HL-60 (cell line): ENCODE measurements around the gene PAQR5.

Experiments used
- DNase-seq, 2 experiments: peaks; one replicate each; pipeline ENCODE4 v3.0.0-alpha.2; 2010 to 2020; ENCODE audit warnings: low read depth in 1 of 2, low spot score in 1 of 2
- H3K27ac ChIP-seq: fragments of 250-450 bp; sonication (Bioruptor Pico); replicated peaks from 2 replicates; pipeline ENCODE4 v1.5.1; 2020; ENCODE audit warnings: mild to moderate bottlenecking, moderate library complexity
- H3K27me3 ChIP-seq: fragments of 250-450 bp; sonication (Bioruptor Pico); 2 replicates; pipeline ENCODE4 v1.5.1; 2021; ENCODE audit warnings: mild to moderate bottlenecking, moderate library complexity; ENCODE audit not compliant: insufficient read depth, poor library complexity, severe bottlenecking
- H3K4me3 ChIP-seq: replicated peaks from 2 replicates; pipeline ENCODE4 v1.5.1; 2011; ENCODE audit warnings: mild to moderate bottlenecking, control low read depth, low read length; ENCODE audit not compliant: insufficient read depth
- CTCF ChIP-seq: IDR thresholded peaks from one replicate; pipeline ENCODE4 v1.5.1; 2011; ENCODE audit warnings: low read length, control low read depth, inconsistent platforms; ENCODE audit not compliant: insufficient read depth
- GABPA ChIP-seq: IDR thresholded peaks from 2 replicates; pipeline ENCODE4 v1.6.1; 2012; ENCODE audit warnings: low read depth
- POLR2AphosphoS5 ChIP-seq: IDR thresholded peaks from 2 replicates; pipeline ENCODE4 v1.6.1; 2012; ENCODE audit warnings: low read depth
- REST ChIP-seq: IDR thresholded peaks from 2 replicates; pipeline ENCODE4 v1.6.1; 2012; ENCODE audit warnings: low read depth; ENCODE audit not compliant: insufficient replicate concordance
- SPI1 ChIP-seq: IDR thresholded peaks from 2 replicates; pipeline ENCODE4 v1.6.1; 2012; ENCODE audit warnings: low read depth, mild to moderate bottlenecking, borderline replicate concordance

PAQR5 gene

GRCh38 chr15:69405110-69405509 lies 106.4 kb downstream of the PAQR5 start:
- DNase-seq, result no peak
- Histone ChIP-seq H3K27ac (no peak overlapping the region), H3K27me3 (no peaks in the 10 kb centered on the region), H3K4me3 (no peak overlapping the region)
- no peak for TF ChIP-seq CTCF
- no peak for TF ChIP-seq POLR2AphosphoS5
- TF ChIP-seq REST, result no peak
- no peak for TF ChIP-seq SPI1

GRCh38 chr15:69407719-69408400 lies 109.1 kb downstream of the PAQR5 start:
- Histone ChIP-seq H3K27ac (no peak overlapping the region), H3K27me3 (no peaks in the 10 kb centered on the region), H3K4me3 (no peak overlapping the region)
- no peak for DNase-seq
- TF ChIP-seq SPI1 (no peak), REST (no peak), CTCF (no peak), POLR2AphosphoS5 (no peak), GABPA (no peak)

GRCh38 chr15:69408841-69409240 lies 110.1 kb downstream of the PAQR5 start:
- TF ChIP-seq SPI1 (no peak), CTCF (no peak), GABPA (no peak), POLR2AphosphoS5 (no peak), REST (no peak)
- no peak for DNase-seq

More at GRCh38 chr15:69408841-69409240, 110.1 kb downstream of the PAQR5 start:
- Histone ChIP-seq H3K27ac (no peak overlapping the region), H3K4me3 (no peak overlapping the region), H3K27me3 (no peaks in the 10 kb centered on the region)
